ENCODE measurements around the gene AFTPH. TPM values are rescaled to one million over a fixed set of nuclear protein-coding genes. Genes with fewer than 3 reads are reported as not detected.
A peak's percentile ranks its signal among the peaks of the same experiment; 100 is the strongest.

Gene AFTPH
- total RNA-seq, 4 donors from 2014 or later, result 51.7 to 56.7 (median 53.2) TPM

GRCh38 chr2:64605026-64605471 is 80.9 kb downstream of the AFTPH start:
- no peak overlapping the region for H3K27ac ChIP-seq
- H3K9me3 ChIP-seq, result no peaks in the 10 kb centered on the region
- peaks cover 0 to 9% of the 10 kb centered on the region in 2 donors for H3K4me1 ChIP-seq
- 41 to 42% methylated on average over 6 of the region's 6 CpGs for WGBS, 2 donors
- H3K27me3 ChIP-seq, result no peaks in the 10 kb centered on the region
- intact Hi-C loops (cut with DNase I), result no loop called here
- TF ChIP-seq POLR2A (IDR thresholded peaks at IDR 0.05) (no peak), CTCF (IDR thresholded peaks at IDR 0.05) (no peak)
- H3K4me3 ChIP-seq (replicated peaks in 1 of 3), result no peak overlapping the region
- peak; percentile 59 to 69 for DNase-seq
- H3K36me3 ChIP-seq, result no peaks in the 10 kb centered on the region

GRCh38 chr2:64605991-64606478 is 81.9 kb downstream of the AFTPH start:
- DNase-seq, result no peak
- intact Hi-C loops (cut with DNase I), result no loop called here
- Histone ChIP-seq H3K27ac (no peak overlapping the region), H3K9me3 (no peaks in the 10 kb centered on the region), H3K27me3 (no peaks in the 10 kb centered on the region), H3K4me1 (peaks cover 0 to 9% of the 10 kb centered on the region in 2 donors), H3K36me3 (no peaks in the 10 kb centered on the region), H3K4me3 (replicated peaks in 1 of 3) (no peak overlapping the region)
- TF ChIP-seq CTCF (IDR thresholded peaks at IDR 0.05) (no peak), POLR2A (IDR thresholded peaks at IDR 0.05) (no peak)
- 78 to 79% methylated on average over 5 of the region's 5 CpGs for WGBS, 2 donors

- intact Hi-C loops (cut with DNase I), result no loop called here
Observed at GRCh38 chr2:64606479-64607363, 82.6 kb downstream of the AFTPH start.

GRCh38 chr2:64607381-64608304 is 83.5 kb downstream of the AFTPH start:
- H3K4me1 ChIP-seq, result peaks cover 0 to 9% of the 10 kb centered on the region in 2 donors
- intact Hi-C loops (cut with DNase I), result no loop called here
- WGBS, 2 donors, result 75 to 76% methylated on average over 18 of the region's 18 CpGs
- H3K27ac ChIP-seq, result no peak overlapping the region
- no peaks in the 10 kb centered on the region for H3K9me3 ChIP-seq
- no peak overlapping the region for H3K4me3 ChIP-seq (replicated peaks in 1 of 3)
- H3K27me3 ChIP-seq, result no peaks in the 10 kb centered on the region
- no peaks in the 10 kb centered on the region for H3K36me3 ChIP-seq
- no peak for DNase-seq
- TF ChIP-seq POLR2A (IDR thresholded peaks at IDR 0.05) (no peak), CTCF (IDR thresholded peaks at IDR 0.05) (no peak)

More at GRCh38 chr2:64606479-64607363, 82.6 kb downstream of the AFTPH start:
- no peak overlapping the region for H3K4me3 ChIP-seq (replicated peaks in 1 of 3)
- TF ChIP-seq POLR2A (IDR thresholded peaks at IDR 0.05) (peak in 1 of 2 donors; percentile 27), CTCF (IDR thresholded peaks at IDR 0.05) (no peak)
- peak; percentile 55 to 56 for DNase-seq
- no peaks in the 10 kb centered on the region for H3K36me3 ChIP-seq
- peaks cover 0 to 9% of the 10 kb centered on the region in 2 donors for H3K4me1 ChIP-seq
- H3K27me3 ChIP-seq, result no peaks in the 10 kb centered on the region
- no peaks in the 10 kb centered on the region for H3K9me3 ChIP-seq
- no peak overlapping the region for H3K27ac ChIP-seq
- WGBS, 2 donors, result 69 to 80% methylated on average over 20 to 21 of the region's 21 CpGs
